Activated T-cell treated with anti-CD3 and anti-CD28 coated beads, Interleukin-2, amount 50 U/mL, for 4 hours (primary cell): ENCODE data around the gene DAAM1. TPM values are rescaled to one million over a fixed set of nuclear protein-coding genes. Genes with fewer than 3 reads are reported as not detected.

ENCODE experiments used
- ATAC-seq, 2 donors: fragments of 200-7000 bp; cut with Tn5 transposase; one replicate each; pipeline ENCODE4 v1.10.0; 2021
- DNase-seq: peaks from one replicate; pipeline ENCODE4 v3.0.0-alpha.2; 2020
- H3K27me3 Mint-ChIP-seq: one replicate; pipeline ENCODE4 v1.8.0; 2021; ENCODE audit warnings: low read depth, mixed read lengths
- H3K36me3 Mint-ChIP-seq: one replicate; pipeline ENCODE4 v1.8.0; 2022; ENCODE audit warnings: mixed read lengths; ENCODE audit not compliant: insufficient read depth
- H3K4me1 Mint-ChIP-seq: one replicate; pipeline ENCODE4 v1.8.0; 2021; ENCODE audit warnings: low read depth, mixed read lengths
- H3K4me3 Mint-ChIP-seq: one replicate; pipeline ENCODE4 v1.8.0; 2021; ENCODE audit warnings: mild to moderate bottlenecking, moderate library complexity, mixed read lengths
- H3K9me3 Mint-ChIP-seq: one replicate; pipeline ENCODE4 v1.8.0; 2021; ENCODE audit warnings: mixed read lengths
- total RNA-seq, 3 donors: library from RNA; stranded (reverse); gene quantifications; one replicate each; pipeline ENCODE4 v1.2.1, GENCODE V29; 2021

Gene DAAM1
- 1 to 10 TPM; 4.5 to 6.0 (median 5.2) TPM for total RNA-seq

DNA sequence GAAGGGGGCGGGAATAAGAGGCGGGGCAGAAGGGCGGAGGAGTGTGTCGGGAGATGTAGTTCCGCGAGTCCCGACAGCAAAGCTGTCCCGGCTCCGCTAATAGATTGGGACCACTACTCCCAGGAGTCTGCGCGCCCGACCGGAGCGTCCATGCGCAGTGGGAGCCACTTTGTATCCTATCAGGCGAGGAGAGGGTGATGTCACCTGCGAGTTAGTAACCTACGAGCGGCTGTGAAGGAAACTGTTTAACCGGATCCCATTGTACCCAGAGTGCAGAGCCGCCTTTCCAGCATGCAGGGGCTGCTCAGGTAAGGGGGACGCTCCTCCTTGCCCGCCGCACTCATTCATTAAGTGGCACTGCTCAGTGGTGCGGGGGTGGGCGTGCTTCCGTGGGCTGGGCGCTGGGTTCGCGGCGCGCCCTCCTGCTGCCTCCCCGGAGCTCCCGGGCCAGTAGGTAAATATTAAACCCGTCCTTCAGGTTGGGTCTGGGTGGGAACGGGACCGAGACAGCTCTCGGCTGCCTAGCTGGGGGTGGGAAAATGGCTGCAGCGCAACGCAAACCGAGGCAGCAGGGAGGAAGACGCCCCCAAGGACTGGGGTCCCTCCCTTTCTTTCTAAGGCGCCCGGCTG is at the start of gene DAAM1:
Gene DAAM1, plus strand, starts transcription at position 207 of the 630 bp plus-strand sequence. CDS start 74,811 bp downstream, outside the sequence.
- peak; percentile 91 for DNase-seq
- peaks cover 12% of the 10 kb centered on the region for H3K27me3 Mint-ChIP-seq
- H3K36me3 Mint-ChIP-seq = no peaks in the 10 kb centered on the region
- peak within 1 kb of the TSS; percentile 94 for H3K4me3 Mint-ChIP-seq
- ATAC-seq = peak; percentile 95 to 97
- H3K4me1 Mint-ChIP-seq = peaks cover 17% of the 10 kb centered on the region
- H3K9me3 Mint-ChIP-seq = no peaks in the 10 kb centered on the region

GRCh38 chr14:59139324-59139723 is 49.1 kb upstream of the DAAM1 start:
- H3K9me3 Mint-ChIP-seq = no peaks in the 10 kb centered on the region
- ATAC-seq (no peak), DNase-seq (no peak)
- H3K36me3 Mint-ChIP-seq = no peaks in the 10 kb centered on the region
- H3K4me1 Mint-ChIP-seq = no peaks in the 10 kb centered on the region
- no peaks in the 10 kb centered on the region for H3K27me3 Mint-ChIP-seq
- no peak overlapping the region for H3K4me3 Mint-ChIP-seq

GRCh38 chr14:59140106-59140843 is 48.2 kb upstream of the DAAM1 start:
- H3K4me1 Mint-ChIP-seq = no peaks in the 10 kb centered on the region
- no peak overlapping the region for H3K4me3 Mint-ChIP-seq
- ATAC-seq = no peak

GRCh38 chr14:59146484-59146883 is 42.0 kb upstream of the DAAM1 start:
- H3K27me3 Mint-ChIP-seq = no peaks in the 10 kb centered on the region

More at GRCh38 chr14:59140106-59140843, 48.2 kb upstream of the DAAM1 start:
- no peaks in the 10 kb centered on the region for H3K9me3 Mint-ChIP-seq
- no peaks in the 10 kb centered on the region for H3K27me3 Mint-ChIP-seq
- DNase-seq = no peak
- H3K36me3 Mint-ChIP-seq = no peaks in the 10 kb centered on the region

GRCh38 chr14:59147007-59147406 is 41.5 kb upstream of the DAAM1 start:
- Mint-ChIP-seq H3K27me3 (no peaks in the 10 kb centered on the region), H3K4me3 (no peak overlapping the region), H3K4me1 (no peaks in the 10 kb centered on the region), H3K36me3 (no peaks in the 10 kb centered on the region), H3K9me3 (no peaks in the 10 kb centered on the region)
- DNase-seq (no peak), ATAC-seq (no peak)

More at GRCh38 chr14:59146484-59146883, 42.0 kb upstream of the DAAM1 start:
- DNase-seq = no peak
- no peaks in the 10 kb centered on the region for H3K36me3 Mint-ChIP-seq
- no peaks in the 10 kb centered on the region for H3K9me3 Mint-ChIP-seq
- H3K4me3 Mint-ChIP-seq = no peak overlapping the region
- ATAC-seq = no peak
- H3K4me1 Mint-ChIP-seq = no peaks in the 10 kb centered on the region

DNA sequence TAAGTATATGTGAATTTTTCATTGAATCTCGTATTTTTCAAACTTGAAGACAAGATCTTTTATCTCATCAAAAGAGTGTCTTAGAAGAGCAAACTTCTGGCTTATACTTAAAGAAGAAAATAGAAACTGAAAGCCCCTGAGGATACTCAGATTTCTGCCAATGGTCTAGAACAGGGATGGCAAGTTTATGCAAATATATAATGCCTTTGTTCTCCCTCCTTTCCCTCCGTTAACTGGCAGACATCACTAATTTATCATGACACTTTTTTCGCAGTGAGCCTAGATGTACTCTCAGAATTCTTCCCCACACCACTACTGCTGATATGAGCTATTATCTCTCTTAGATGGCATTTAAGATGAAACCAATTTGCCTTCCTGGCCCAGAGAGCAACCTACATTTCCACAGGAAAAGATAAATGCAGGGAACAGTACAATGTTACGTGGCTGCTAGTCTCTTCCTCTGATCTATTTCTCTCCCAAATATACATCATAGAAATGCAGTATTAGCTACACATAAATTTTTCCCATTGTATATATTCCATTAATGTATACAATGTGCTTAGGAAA is 40.0 kb upstream of the DAAM1 start:
- ATAC-seq (no peak), DNase-seq (no peak)
- H3K9me3 Mint-ChIP-seq = no peaks in the 10 kb centered on the region
- H3K4me3 Mint-ChIP-seq = no peak overlapping the region
- H3K36me3 Mint-ChIP-seq = no peaks in the 10 kb centered on the region
- H3K27me3 Mint-ChIP-seq = no peaks in the 10 kb centered on the region
- no peaks in the 10 kb centered on the region for H3K4me1 Mint-ChIP-seq

GRCh38 chr14:59150990-59151389 is 37.5 kb upstream of the DAAM1 start:
- H3K36me3 Mint-ChIP-seq = no peaks in the 10 kb centered on the region
- no peak overlapping the region for H3K4me3 Mint-ChIP-seq
- no peaks in the 10 kb centered on the region for H3K27me3 Mint-ChIP-seq
- H3K9me3 Mint-ChIP-seq = no peaks in the 10 kb centered on the region
- DNase-seq (no peak), ATAC-seq (no peak)
- peaks cover 12% of the 10 kb centered on the region for H3K4me1 Mint-ChIP-seq

DNA sequence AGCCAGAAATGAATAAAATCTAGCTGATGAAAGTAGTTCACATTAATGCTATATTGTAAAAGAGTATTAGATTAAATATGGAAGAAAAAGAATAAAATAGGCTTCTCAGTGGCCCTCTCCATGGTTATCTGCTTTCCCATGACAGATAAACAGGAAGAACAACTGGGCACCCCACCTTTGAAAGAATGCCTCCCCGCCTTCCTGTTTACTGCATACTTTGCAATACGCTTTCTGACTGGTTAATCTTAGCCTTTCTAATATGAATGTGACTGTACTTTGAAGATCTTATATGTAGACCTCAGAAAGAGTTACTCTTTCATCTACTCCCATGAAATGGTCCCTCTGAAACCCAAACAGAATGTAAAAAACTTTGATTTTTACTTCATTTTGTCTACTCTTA is 34.1 kb upstream of the DAAM1 start:
- peaks cover 4% of the 10 kb centered on the region for H3K9me3 Mint-ChIP-seq
- DNase-seq (no peak), ATAC-seq (no peak)
- H3K36me3 Mint-ChIP-seq = no peaks in the 10 kb centered on the region
- H3K4me3 Mint-ChIP-seq = no peak overlapping the region
- peaks cover 12% of the 10 kb centered on the region for H3K4me1 Mint-ChIP-seq
- no peaks in the 10 kb centered on the region for H3K27me3 Mint-ChIP-seq

GRCh38 chr14:59155886-59156285 is 32.6 kb upstream of the DAAM1 start:
- ATAC-seq (no peak), DNase-seq (no peak)
- Mint-ChIP-seq H3K4me3 (no peak overlapping the region), H3K4me1 (peaks cover 12% of the 10 kb centered on the region), H3K27me3 (no peaks in the 10 kb centered on the region), H3K9me3 (peaks cover 4% of the 10 kb centered on the region), H3K36me3 (no peaks in the 10 kb centered on the region)

DNA sequence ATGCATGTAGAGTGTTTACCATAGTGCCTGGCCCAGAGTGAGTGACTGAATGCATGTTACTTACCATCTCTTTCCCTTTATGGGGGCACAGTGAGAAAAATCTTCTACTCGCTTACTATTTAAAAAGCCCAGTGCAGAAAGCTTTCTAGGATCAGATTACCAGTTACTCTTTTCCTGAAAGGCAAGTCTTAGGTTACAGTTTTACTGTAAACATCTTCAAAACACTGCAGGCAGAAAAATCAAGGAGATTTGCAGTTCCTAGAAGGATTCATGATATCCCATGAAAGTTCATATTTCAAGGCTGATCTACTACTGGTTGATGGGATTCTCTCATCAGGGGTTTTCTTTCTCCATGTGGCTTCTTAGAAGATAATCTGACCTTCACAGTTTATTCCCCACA is 29.3 kb upstream of the DAAM1 start:
- ATAC-seq (no peak), DNase-seq (no peak)
- peaks cover 4% of the 10 kb centered on the region for H3K9me3 Mint-ChIP-seq
- H3K4me1 Mint-ChIP-seq = peaks cover 11% of the 10 kb centered on the region
- H3K36me3 Mint-ChIP-seq = no peaks in the 10 kb centered on the region
- no peak overlapping the region for H3K4me3 Mint-ChIP-seq
- H3K27me3 Mint-ChIP-seq = peaks cover 3% of the 10 kb centered on the region

- ATAC-seq (no peak), DNase-seq (no peak)
- peaks cover 3% of the 10 kb centered on the region for H3K27me3 Mint-ChIP-seq
- H3K4me3 Mint-ChIP-seq = no peak overlapping the region
- peaks cover 3% of the 10 kb centered on the region for H3K4me1 Mint-ChIP-seq
- H3K9me3 Mint-ChIP-seq = peaks cover 4% of the 10 kb centered on the region
- no peaks in the 10 kb centered on the region for H3K36me3 Mint-ChIP-seq
Measured at GRCh38 chr14:59160506-59160905, 28.0 kb upstream of the DAAM1 start.

DNA sequence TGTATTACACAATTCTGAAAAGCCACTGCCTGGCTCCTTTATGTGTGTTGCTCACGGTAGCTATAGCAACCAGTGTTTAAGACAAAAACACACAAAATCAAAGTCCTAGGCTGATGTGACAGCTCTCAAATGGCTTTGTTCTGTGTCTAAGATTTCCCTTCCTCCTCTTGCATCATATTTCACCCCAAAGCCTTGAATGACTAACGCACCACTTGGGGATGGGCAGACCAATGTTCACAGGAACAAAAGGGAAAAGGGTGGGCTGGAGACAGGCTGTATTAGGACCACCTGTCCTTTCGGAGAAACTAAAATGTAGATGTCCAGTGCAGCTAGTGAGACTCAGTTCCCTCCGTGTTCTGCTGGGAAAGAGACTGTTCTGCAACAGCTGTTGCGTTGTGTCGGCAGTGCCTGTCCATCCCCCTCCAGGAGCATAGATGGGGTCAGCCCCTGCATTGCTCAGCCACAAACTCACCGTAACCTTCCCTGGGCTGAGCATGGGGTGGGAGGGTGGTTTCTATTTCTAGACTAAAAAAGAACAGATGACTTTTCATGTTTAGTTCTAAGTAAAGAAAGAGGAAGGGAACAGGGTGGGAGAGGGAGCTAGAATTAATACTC is 26.8 kb upstream of the DAAM1 start:
- peaks cover 4% of the 10 kb centered on the region for H3K9me3 Mint-ChIP-seq
- H3K4me3 Mint-ChIP-seq = no peak overlapping the region
- ATAC-seq (peak in 1 of 2 donors; percentile 27), DNase-seq (no peak)
- peaks cover 3% of the 10 kb centered on the region for H3K27me3 Mint-ChIP-seq
- H3K4me1 Mint-ChIP-seq = peaks cover 2% of the 10 kb centered on the region
- no peaks in the 10 kb centered on the region for H3K36me3 Mint-ChIP-seq

- Mint-ChIP-seq H3K27me3 (peaks cover 3% of the 10 kb centered on the region), H3K9me3 (no peaks in the 10 kb centered on the region), H3K36me3 (no peaks in the 10 kb centered on the region), H3K4me3 (no peak overlapping the region), H3K4me1 (peaks cover under 1% of the 10 kb centered on the region)
- DNase-seq = no peak
- no peak for ATAC-seq
Measured at GRCh38 chr14:59166258-59166657, 22.2 kb upstream of the DAAM1 start.

GRCh38 chr14:59175404-59175803 is 13.1 kb upstream of the DAAM1 start:
- Mint-ChIP-seq H3K27me3 (peaks cover 11% of the 10 kb centered on the region), H3K9me3 (no peaks in the 10 kb centered on the region), H3K36me3 (no peaks in the 10 kb centered on the region), H3K4me3 (no peak overlapping the region), H3K4me1 (no peaks in the 10 kb centered on the region)
- DNase-seq = no peak
- ATAC-seq = no peak
